ENCODE data around the gene FUT4. TPM values are rescaled to one million over a fixed set of nuclear protein-coding genes. Genes with fewer than 3 reads are reported as not detected.

Gene FUT4
- total RNA-seq, 4 donors from 2014 or later, result 1.2 to 4.5 (median 2.3) TPM

- TF ChIP-seq CTCF (IDR thresholded peaks at IDR 0.05) (no peak), POLR2A (IDR thresholded peaks at IDR 0.05) (no peak)
- no peak for DNase-seq (ENCODE audit: low spot score in 2 of 2)
- H3K4me3 ChIP-seq (ENCODE audit: low read depth, poor library complexity, severe bottlenecking), result no peak overlapping the region
- intact Hi-C loops (cut with DNase I; ENCODE audit: low total_unique reads), result no loop called here
- 55 to 58% methylated on average over 1 of the region's 1 CpG for WGBS, 2 donors
Measured at GRCh38 chr11:94557992-94558391, 14.3 kb downstream of the FUT4 start.

GRCh38 chr11:94558468-94558867 lies 14.7 kb downstream of the FUT4 start:
- intact Hi-C loops (cut with DNase I; ENCODE audit: low total_unique reads), result no loop called here
- TF ChIP-seq POLR2A (IDR thresholded peaks at IDR 0.05), result no peak
- WGBS, 2 donors, result 94 to 97% methylated on average over 1 of the region's 1 CpG
- no peak for DNase-seq (ENCODE audit: low spot score in 2 of 2)
- no peak overlapping the region for H3K4me3 ChIP-seq (ENCODE audit: low read depth, poor library complexity, severe bottlenecking)

- intact Hi-C loops (cut with DNase I; ENCODE audit: low total_unique reads), result no loop called here
- WGBS, 2 donors, result 96 to 99% methylated on average over 4 of the region's 4 CpGs
- TF ChIP-seq CTCF (IDR thresholded peaks at IDR 0.05), result no peak
- no peak for TF ChIP-seq POLR2A (IDR thresholded peaks at IDR 0.05)
- no peak for DNase-seq (ENCODE audit: low spot score in 2 of 2)
- H3K4me3 ChIP-seq (ENCODE audit: low read depth, poor library complexity, severe bottlenecking), result no peak overlapping the region
Measured at GRCh38 chr11:94558932-94559331, 15.2 kb downstream of the FUT4 start.

- no peak overlapping the region for H3K4me3 ChIP-seq (ENCODE audit: low read depth, poor library complexity, severe bottlenecking)
- TF ChIP-seq CTCF (IDR thresholded peaks at IDR 0.05) (no peak), POLR2A (IDR thresholded peaks at IDR 0.05) (no peak)
- WGBS, 2 donors, result 92 to 94% methylated on average over 2 of the region's 2 CpGs
- intact Hi-C loops (cut with DNase I; ENCODE audit: low total_unique reads), result no loop called here
- no peak for DNase-seq (ENCODE audit: low spot score in 2 of 2)
Measured at GRCh38 chr11:94559361-94559760, 15.6 kb downstream of the FUT4 start.

GRCh38 chr11:94560834-94561233 lies 17.1 kb downstream of the FUT4 start:
- H3K4me3 ChIP-seq (ENCODE audit: low read depth, poor library complexity, severe bottlenecking), result no peak overlapping the region
- intact Hi-C loops (cut with DNase I; ENCODE audit: low total_unique reads), result no loop called here
- no peak for DNase-seq (ENCODE audit: low spot score in 2 of 2)
- 91 to 100% methylated on average over 3 of the region's 3 CpGs for WGBS, 2 donors
- TF ChIP-seq POLR2A (IDR thresholded peaks at IDR 0.05) (no peak), CTCF (IDR thresholded peaks at IDR 0.05) (no peak)

- no peak overlapping the region for H3K4me3 ChIP-seq (ENCODE audit: low read depth, poor library complexity, severe bottlenecking)
- TF ChIP-seq CTCF (IDR thresholded peaks at IDR 0.05), result no peak
- TF ChIP-seq POLR2A (IDR thresholded peaks at IDR 0.05), result no peak
- intact Hi-C loops (cut with DNase I; ENCODE audit: low total_unique reads), result no loop called here
- no peak for DNase-seq (ENCODE audit: low spot score in 2 of 2)
- 32 to 37% methylated on average over 4 of the region's 4 CpGs for WGBS, 2 donors
Measured at GRCh38 chr11:94563176-94563847, 19.6 kb downstream of the FUT4 start.
